HEK293T (cell line): ENCODE results near the gene TBC1D22A.

Experiments
- ARNT ChIP-seq: fragments of 450-650 bp; IDR thresholded peaks from 2 replicates; pipeline ENCODE4 v1.6.1; 2017; ENCODE audit warnings: mild to moderate bottlenecking
- BHLHE40 ChIP-seq: fragments of 450-650 bp; IDR thresholded peaks from 2 replicates; pipeline ENCODE4 v1.6.1; 2016; ENCODE audit warnings: mild to moderate bottlenecking, moderate library complexity, borderline replicate concordance
- L3MBTL2 ChIP-seq: fragments of 450-650 bp; conservative IDR thresholded peaks from 2 replicates; pipeline ENCODE4 v1.6.1; 2016; ENCODE audit warnings: mild to moderate bottlenecking
- PKNOX1 ChIP-seq: fragments of 450-650 bp; IDR thresholded peaks from 2 replicates; pipeline ENCODE4 v1.6.1; 2016
- SP1 ChIP-seq: fragments of 450-650 bp; IDR thresholded peaks from 2 replicates; pipeline ENCODE4 v1.6.1; 2017
- SUZ12 ChIP-seq: fragments of 450-650 bp; IDR thresholded peaks from 2 replicates; pipeline ENCODE4 v1.6.1; 2016; ENCODE audit warnings: mild to moderate bottlenecking
- ZNF384 ChIP-seq: fragments of 450-650 bp; IDR thresholded peaks from 2 replicates; pipeline ENCODE4 v1.6.1; 2016

GRCh38 chr22:47072642-47072967, 310.2 kb downstream of the TBC1D22A start:
- TF ChIP-seq ZNF384 = no peak
- no peak for TF ChIP-seq SP1
- no peak for TF ChIP-seq SUZ12
- TF ChIP-seq ARNT = no peak
- TF ChIP-seq PKNOX1 = no peak
- TF ChIP-seq BHLHE40 = no peak
- no peak for TF ChIP-seq L3MBTL2
